Measurements from ENCODE around the gene HOXD8.

Gene HOXD8

GRCh38 chr2:176094349-176094748, 35.2 kb upstream of the HOXD8 start:
- peak overlapping the region; percentile 41 for H3K4me3 ChIP-seq
- no peaks in the 10 kb centered on the region for H3K9me3 ChIP-seq
- H3K4me1 ChIP-seq = peaks cover 30% of the 10 kb centered on the region
- no peaks in the 10 kb centered on the region for H3K36me3 ChIP-seq (replicated peaks)
- in situ Hi-C loops (cut with MboI; ENCODE audit: low sequenced_read_pairs) = loop anchor here (10.0 to 25.0 kb wide), 3 partner anchors 730 to 1382 kb away; no protein-coding TSS in a partner anchor
- no peak for DNase-seq (ENCODE audit: low spot score in 2 of 2)
- no peaks in the 10 kb centered on the region for H3K27me3 ChIP-seq (ENCODE audit: low read depth)

GRCh38 chr2:176095421-176095820, 34.1 kb upstream of the HOXD8 start:
- in situ Hi-C loops (cut with MboI; ENCODE audit: low sequenced_read_pairs) = loop anchor here (5.0 to 25.0 kb wide), 4 partner anchors 408 to 1383 kb away; no protein-coding TSS in a partner anchor
- H3K9me3 ChIP-seq = no peaks in the 10 kb centered on the region
- no peaks in the 10 kb centered on the region for H3K27me3 ChIP-seq (ENCODE audit: low read depth)
- H3K4me1 ChIP-seq = peaks cover 30% of the 10 kb centered on the region
- DNase-seq (ENCODE audit: low spot score in 2 of 2) = no peak
- no peak overlapping the region for H3K4me3 ChIP-seq
- no peaks in the 10 kb centered on the region for H3K36me3 ChIP-seq (replicated peaks)

- in situ Hi-C loops (cut with MboI; ENCODE audit: low sequenced_read_pairs) = loop anchor here (5.0 to 25.0 kb wide), 4 partner anchors 409 to 1384 kb away; no protein-coding TSS in a partner anchor
- Histone ChIP-seq H3K27me3 (ENCODE audit: low read depth) (no peaks in the 10 kb centered on the region), H3K36me3 (replicated peaks) (no peaks in the 10 kb centered on the region), H3K9me3 (no peaks in the 10 kb centered on the region), H3K4me1 (peaks cover 30% of the 10 kb centered on the region), H3K4me3 (peak overlapping the region; percentile 37)
- DNase-seq (ENCODE audit: low spot score in 2 of 2) = peak; percentile 31 to 44
Observed at GRCh38 chr2:176096243-176096985, 33.1 kb upstream of the HOXD8 start.

- no peaks in the 10 kb centered on the region for H3K27me3 ChIP-seq (ENCODE audit: low read depth)
Observed at GRCh38 chr2:176096986-176097819, 32.3 kb upstream of the HOXD8 start.

GRCh38 chr2:176097820-176098365, 31.6 kb upstream of the HOXD8 start:
- no peaks in the 10 kb centered on the region for H3K9me3 ChIP-seq
- H3K36me3 ChIP-seq (replicated peaks) = no peaks in the 10 kb centered on the region
- in situ Hi-C loops (cut with MboI; ENCODE audit: low sequenced_read_pairs) = loop anchor here (5.0 to 25.0 kb wide), 4 partner anchors 411 to 1386 kb away; no protein-coding TSS in a partner anchor
- DNase-seq (ENCODE audit: low spot score in 2 of 2) = no peak
- peaks cover 30% of the 10 kb centered on the region for H3K4me1 ChIP-seq
- peak overlapping the region; percentile 37 for H3K4me3 ChIP-seq
- H3K27me3 ChIP-seq (ENCODE audit: low read depth) = no peaks in the 10 kb centered on the region

More at GRCh38 chr2:176096986-176097819, 32.3 kb upstream of the HOXD8 start:
- Histone ChIP-seq H3K36me3 (replicated peaks) (no peaks in the 10 kb centered on the region), H3K4me1 (peaks cover 30% of the 10 kb centered on the region), H3K4me3 (peak overlapping the region; percentile 37), H3K9me3 (no peaks in the 10 kb centered on the region)
- DNase-seq (ENCODE audit: low spot score in 2 of 2) = peak; percentile 93 to 99
- in situ Hi-C loops (cut with MboI; ENCODE audit: low sequenced_read_pairs) = loop anchor here (5.0 to 25.0 kb wide), 4 partner anchors 410 to 1385 kb away; no protein-coding TSS in a partner anchor

- Histone ChIP-seq H3K4me1 (peaks cover 25% of the 10 kb centered on the region), H3K9me3 (no peaks in the 10 kb centered on the region), H3K27me3 (ENCODE audit: low read depth) (no peaks in the 10 kb centered on the region), H3K4me3 (no peak overlapping the region), H3K36me3 (replicated peaks) (no peaks in the 10 kb centered on the region)
- in situ Hi-C loops (cut with MboI; ENCODE audit: low sequenced_read_pairs) = loop anchor here (5.0 to 25.0 kb wide), 4 partner anchors 411 to 1386 kb away; no protein-coding TSS in a partner anchor
- DNase-seq (ENCODE audit: low spot score in 2 of 2) = no peak
Observed at GRCh38 chr2:176098366-176099158, 30.9 kb upstream of the HOXD8 start.

- in situ Hi-C loops (cut with MboI; ENCODE audit: low sequenced_read_pairs) = loop anchor here (5.0 to 25.0 kb wide), 4 partner anchors 412 to 1387 kb away; no protein-coding TSS in a partner anchor
- Histone ChIP-seq H3K4me1 (peaks cover 20% of the 10 kb centered on the region), H3K4me3 (no peak overlapping the region), H3K27me3 (ENCODE audit: low read depth) (no peaks in the 10 kb centered on the region), H3K9me3 (no peaks in the 10 kb centered on the region), H3K36me3 (replicated peaks) (no peaks in the 10 kb centered on the region)
- DNase-seq (ENCODE audit: low spot score in 2 of 2) = no peak
Observed at GRCh38 chr2:176099159-176099727, 30.3 kb upstream of the HOXD8 start.

GRCh38 chr2:176099728-176100546, 29.6 kb upstream of the HOXD8 start, which contains the start of gene HOXD12:
HOXD12 (plus strand) TSS chr2:176099795; CDS start chr2:176099802, 7 bp downstream.
- peaks cover 17% of the 10 kb centered on the region for H3K4me1 ChIP-seq
- no peak within 1 kb of the TSS for H3K4me3 ChIP-seq
- no peaks in the 10 kb centered on the region for H3K9me3 ChIP-seq
- H3K27me3 ChIP-seq (ENCODE audit: low read depth) = no peaks in the 10 kb centered on the region
- no peaks in the 10 kb centered on the region for H3K36me3 ChIP-seq (replicated peaks)
- in situ Hi-C loops (cut with MboI; ENCODE audit: low sequenced_read_pairs) = loop anchor here (5.0 to 25.0 kb wide), 4 partner anchors 413 to 1388 kb away; no protein-coding TSS in a partner anchor
- no peak for DNase-seq (ENCODE audit: low spot score in 2 of 2)

GRCh38 chr2:176100547-176101140, 28.9 kb upstream of the HOXD8 start:
- Histone ChIP-seq H3K9me3 (no peaks in the 10 kb centered on the region), H3K4me1 (peaks cover 12% of the 10 kb centered on the region), H3K4me3 (no peak overlapping the region), H3K36me3 (replicated peaks) (no peaks in the 10 kb centered on the region), H3K27me3 (ENCODE audit: low read depth) (no peaks in the 10 kb centered on the region)
- in situ Hi-C loops (cut with MboI; ENCODE audit: low sequenced_read_pairs) = no loop called here
- DNase-seq (ENCODE audit: low spot score in 2 of 2) = no peak

GRCh38 chr2:176101216-176101830, 28.2 kb upstream of the HOXD8 start:
- H3K9me3 ChIP-seq = no peaks in the 10 kb centered on the region
- H3K36me3 ChIP-seq (replicated peaks) = no peaks in the 10 kb centered on the region
- H3K4me3 ChIP-seq = no peak overlapping the region
- no peak for DNase-seq (ENCODE audit: low spot score in 2 of 2)
- peaks cover 5% of the 10 kb centered on the region for H3K4me1 ChIP-seq
- H3K27me3 ChIP-seq (ENCODE audit: low read depth) = no peaks in the 10 kb centered on the region
- in situ Hi-C loops (cut with MboI; ENCODE audit: low sequenced_read_pairs) = no loop called here

GRCh38 chr2:176101842-176102241, 27.7 kb upstream of the HOXD8 start:
- in situ Hi-C loops (cut with MboI; ENCODE audit: low sequenced_read_pairs) = no loop called here
- Histone ChIP-seq H3K27me3 (ENCODE audit: low read depth) (no peaks in the 10 kb centered on the region), H3K4me3 (no peak overlapping the region), H3K4me1 (peaks cover 5% of the 10 kb centered on the region), H3K9me3 (no peaks in the 10 kb centered on the region), H3K36me3 (replicated peaks) (no peaks in the 10 kb centered on the region)
- DNase-seq (ENCODE audit: low spot score in 2 of 2) = no peak
